Measurements from ENCODE around the gene RAB35. TPM values are rescaled to one million over a fixed set of nuclear protein-coding genes. Genes with fewer than 3 reads are reported as not detected.

RAB35 gene
- total and polyA plus RNA-seq, 2 of the 4 experiments (the other 2 are of a cell fraction) = 32.6 to 49.6 TPM

DNA sequence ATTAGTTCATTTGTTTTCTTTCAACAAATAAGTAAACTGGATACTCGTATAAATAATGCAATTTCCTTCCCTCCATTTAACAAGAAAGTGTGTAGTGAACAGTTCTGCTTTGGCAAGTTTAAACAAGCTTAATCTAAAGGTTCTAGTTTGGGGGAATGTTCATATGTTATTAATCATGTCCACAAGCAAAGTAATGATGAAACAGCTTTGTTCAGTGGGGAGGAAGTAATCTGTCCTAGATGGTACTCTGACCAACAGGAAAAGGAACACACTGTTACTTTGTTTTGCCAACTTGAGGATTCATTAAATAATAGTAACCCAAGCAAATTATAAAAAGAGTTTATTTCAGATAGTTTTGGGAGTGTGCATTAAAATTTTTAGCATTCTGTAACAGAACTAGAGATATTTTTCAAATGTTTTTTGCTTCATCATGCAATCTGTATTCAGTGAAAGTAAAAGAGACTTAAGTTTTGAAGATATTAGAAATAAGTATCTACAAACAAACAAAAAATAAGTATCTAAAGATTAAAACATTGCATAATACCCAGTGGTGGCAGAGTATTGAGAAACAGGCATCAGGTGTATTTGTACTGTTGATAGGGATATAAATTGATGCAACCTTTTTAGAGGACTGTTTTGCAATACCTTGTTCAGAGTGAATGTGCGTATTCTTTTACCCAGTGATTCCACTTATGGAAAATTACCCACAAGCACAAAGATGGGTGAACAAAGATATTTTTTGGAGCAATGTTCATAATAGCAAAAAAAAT is 61.1 kb downstream of the RAB35 start:
- H3K9ac ChIP-seq (ENCODE audit: low read depth, low read length) = no peak overlapping the region
- no peak overlapping the region for H2BK20ac ChIP-seq (ENCODE audit: low read depth, low read length)
- no peaks in the 10 kb centered on the region for H3K79me1 ChIP-seq (ENCODE audit: low read depth in 1 of 2, low read length in 2 of 2)
- H2BK5ac ChIP-seq (ENCODE audit: low read depth, low read length, poor library complexity, severe bottlenecking) = no peak overlapping the region
- H3K36me3 ChIP-seq (ENCODE audit: control insufficient read depth, insufficient read depth, low read length) = no peaks in the 10 kb centered on the region
- no peaks in the 10 kb centered on the region for H3K4me1 ChIP-seq (ENCODE audit: control insufficient read depth, insufficient read depth, low read length)
- DNase-seq (no peak), ATAC-seq (ENCODE audit: low read depth) (no peak)
- ChIA-PET POLR2A (ENCODE audit: unreplicated experiment) (no interaction called here), CTCF (no interaction called here)
- no peak overlapping the region for H2AFZ ChIP-seq (replicated peaks; ENCODE audit: low read length, poor library complexity)
- H3K27ac ChIP-seq (ENCODE audit: insufficient read depth, low read length) = no peak overlapping the region
- no CpG with 5 or more reads among the region's 2 CpGs for WGBS, 2 experiments (ENCODE audit: extremely low coverage in 2 of 2, insufficient read length in 1 of 2)
- H3K9me1 ChIP-seq (ENCODE audit: insufficient read depth, low read length) = no peaks in the 10 kb centered on the region
- no peak overlapping the region for H4K8ac ChIP-seq (ENCODE audit: low read depth in 2 of 2, low read length in 2 of 2)
- H3K4me2 ChIP-seq (ENCODE audit: low read depth, low read length) = no peak overlapping the region
- no peaks in the 10 kb centered on the region; the same call in none of the 2 replicates for H3K27me3 ChIP-seq (ENCODE audit: control insufficient read depth, insufficient read depth, low read length)
- in situ Hi-C loops (cut with MboI; ENCODE audit: low sequenced_read_pairs) (no loop called here), intact Hi-C loops (cut with micrococcal nuclease) (no loop called here), dilution Hi-C loops (cut with HindIII; ENCODE audit: low sequenced_read_pairs, unreplicated experiment) (no loop called here)
- no peak overlapping the region for H3K4ac ChIP-seq (ENCODE audit: low read depth, low read length)
- no peak overlapping the region for H2BK120ac ChIP-seq (ENCODE audit: low read depth, low read length)
- TF ChIP-seq MXI1 (IDR thresholded peaks at IDR 0.05; ENCODE audit: borderline replicate concordance, low read depth, low read length) (no peak), CEBPB (IDR thresholded peaks at IDR 0.05; ENCODE audit: low read depth, low read length) (0 out of 2 replicates have a peak, but pooled peaks have one; percentile 19)
- H4K20me1 ChIP-seq (ENCODE audit: insufficient read depth, low read length) = no peaks in the 10 kb centered on the region
- no peak overlapping the region for H4K5ac ChIP-seq (ENCODE audit: low read depth, low read length)
- no peak overlapping the region for H3K18ac ChIP-seq (ENCODE audit: low read depth, low read length)
- no peak overlapping the region for H2AK5ac ChIP-seq (ENCODE audit: low read depth, low read length)
- no peak overlapping the region for H4K91ac ChIP-seq (ENCODE audit: insufficient read depth, low read depth, low read length)
- no peak overlapping the region for H3K23ac ChIP-seq (ENCODE audit: low read depth, low read length)
- no peak overlapping the region for H3K4me3 ChIP-seq (ENCODE audit: insufficient read depth, low read depth, low read length)
- H3K14ac ChIP-seq (replicated peaks; ENCODE audit: low read depth, low read length) = no peak overlapping the region
- no peak overlapping the region for H2BK15ac ChIP-seq (ENCODE audit: low read depth, low read length)
- no peak overlapping the region for H3K56ac ChIP-seq (ENCODE audit: extremely low read depth, insufficient read depth, low read length)
- H3K9me3 ChIP-seq (ENCODE audit: control insufficient read depth, insufficient read depth, low read length) = no peaks in the 10 kb centered on the region
- H2AK9ac ChIP-seq (replicated peaks; ENCODE audit: low read depth, low read length, poor library complexity) = no peak overlapping the region
- BruUV-seq (replicated peaks) = no TSS peak

Data from IMR-90 (cell line).